SK-N-SH treated with all-trans-retinoic acid at 6 μM for 48 hours (cell line): ENCODE data around the gene SOX5.

Experiments used
- SNAI2 ChIP-seq: fragments of 250-450 bp; sonication (Bioruptor Pico); IDR thresholded peaks from 2 replicates; pipeline ENCODE4 v1.5.0; 2020; ENCODE audit warnings: mild to moderate bottlenecking, moderate library complexity
- TSHZ2 ChIP-seq: fragments of 250-450 bp; sonication (Bioruptor Pico); IDR thresholded peaks from 2 replicates; pipeline ENCODE4 v1.5.0; 2020; ENCODE audit warnings: mild to moderate bottlenecking, moderate library complexity
- ZFP30 ChIP-seq: fragments of 450-650 bp; formaldehyde crosslinking; IDR thresholded peaks from 2 replicates; pipeline ENCODE4 v1.5.0; 2022; ENCODE audit warnings: mild to moderate bottlenecking, moderate library complexity
- TF ChIP-seq, protein P1 (sequence below): fragments of 250-450 bp; sonication (Bioruptor Pico); IDR thresholded peaks from 2 replicates; pipeline ENCODE4 v1.8.0; 2020; ENCODE audit warnings: mild to moderate bottlenecking, moderate library complexity, borderline replicate concordance

DNA sequence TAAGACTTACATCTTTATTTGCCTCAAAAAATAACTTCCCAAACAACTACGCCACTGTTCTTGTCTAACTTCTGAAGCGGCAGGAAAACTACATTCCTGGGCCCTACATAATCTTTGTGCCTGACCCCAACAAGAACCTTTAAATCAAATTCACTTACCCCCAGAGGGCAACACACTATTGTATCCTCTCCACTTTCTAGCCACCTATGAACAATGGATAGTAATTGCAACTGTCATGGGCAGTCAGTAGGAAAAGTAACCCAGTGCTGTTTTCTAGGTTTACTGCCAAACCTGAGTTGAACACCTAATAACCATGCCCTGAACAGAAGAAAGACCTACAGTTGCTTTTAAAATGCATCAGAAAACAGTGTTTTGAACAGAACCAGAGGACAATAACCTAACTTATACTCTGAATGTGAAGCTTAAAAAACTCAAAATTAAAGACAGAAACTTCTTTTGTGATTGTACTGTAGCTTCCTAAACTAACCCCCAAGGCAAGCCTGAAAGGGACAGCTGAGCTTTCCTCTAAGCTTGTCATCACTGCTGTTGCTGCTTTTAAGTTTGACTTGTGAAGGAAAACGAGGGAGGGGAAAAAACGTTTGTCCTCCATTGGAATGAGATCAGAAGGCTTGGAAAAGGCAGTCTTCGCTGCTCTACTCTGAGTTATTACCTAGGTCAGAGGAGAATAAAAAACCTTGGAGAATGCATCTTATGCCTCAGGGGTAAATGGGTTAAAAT is 195.7 kb downstream of the SOX5 start:
- TF ChIP-seq ZFP30 (CRISPR knock-in tag) (no peak), TSHZ2 (CRISPR knock-in tag) (no peak), SNAI2 (CRISPR knock-in tag) (no peak)
- TF ChIP-seq, protein P1, sequence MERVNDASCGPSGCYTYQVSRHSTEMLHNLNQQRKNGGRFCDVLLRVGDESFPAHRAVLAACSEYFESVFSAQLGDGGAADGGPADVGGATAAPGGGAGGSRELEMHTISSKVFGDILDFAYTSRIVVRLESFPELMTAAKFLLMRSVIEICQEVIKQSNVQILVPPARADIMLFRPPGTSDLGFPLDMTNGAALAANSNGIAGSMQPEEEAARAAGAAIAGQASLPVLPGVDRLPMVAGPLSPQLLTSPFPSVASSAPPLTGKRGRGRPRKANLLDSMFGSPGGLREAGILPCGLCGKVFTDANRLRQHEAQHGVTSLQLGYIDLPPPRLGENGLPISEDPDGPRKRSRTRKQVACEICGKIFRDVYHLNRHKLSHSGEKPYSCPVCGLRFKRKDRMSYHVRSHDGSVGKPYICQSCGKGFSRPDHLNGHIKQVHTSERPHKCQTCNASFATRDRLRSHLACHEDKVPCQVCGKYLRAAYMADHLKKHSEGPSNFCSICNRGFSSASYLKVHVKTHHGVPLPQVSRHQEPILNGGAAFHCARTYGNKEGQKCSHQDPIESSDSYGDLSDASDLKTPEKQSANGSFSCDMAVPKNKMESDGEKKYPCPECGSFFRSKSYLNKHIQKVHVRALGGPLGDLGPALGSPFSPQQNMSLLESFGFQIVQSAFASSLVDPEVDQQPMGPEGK, result no peak
